Kidney epithelial cell (primary cell): ENCODE measurements around the gene GPX7. TPM values are rescaled to one million over a fixed set of nuclear protein-coding genes. Genes with fewer than 3 reads are reported as not detected.

ENCODE experiments used
- DNase-seq: peaks from one replicate; pipeline ENCODE4 v3.0.0-alpha.2; 2010; ENCODE audit warnings: low read depth
- H3K27me3 ChIP-seq: 2 replicates; pipeline ENCODE4 v1.6.0; 2011; ENCODE audit warnings: low read length; ENCODE audit not compliant: control insufficient read depth, insufficient read depth
- H3K36me3 ChIP-seq: 2 replicates; pipeline ENCODE4 v1.5.1; 2011; ENCODE audit warnings: low read length; ENCODE audit not compliant: control insufficient read depth, insufficient read depth
- H3K4me3 ChIP-seq: 2 replicates; pipeline ENCODE4 v1.5.1; 2011; ENCODE audit warnings: low read depth, mild to moderate bottlenecking, control low read depth, low read length
- total RNA-seq: library from RNA; depleted of rRNA; stranded (reverse); fragments of >200 nt; gene quantifications from 2 replicates; pipeline ENCODE4 v1.2.3, GENCODE V29; 2015
- TF ChIP-seq, protein P1 (sequence below): IDR thresholded peaks from 2 replicates; pipeline ENCODE4 v1.5.1; 2011; ENCODE audit warnings: mild to moderate bottlenecking, moderate library complexity, low read length, control low read depth, inconsistent platforms; ENCODE audit not compliant: insufficient read depth, poor library complexity, severe bottlenecking

The GPX7 gene
- total RNA-seq, 1 donor from 2014 or later, result 33.1 TPM

DNA sequence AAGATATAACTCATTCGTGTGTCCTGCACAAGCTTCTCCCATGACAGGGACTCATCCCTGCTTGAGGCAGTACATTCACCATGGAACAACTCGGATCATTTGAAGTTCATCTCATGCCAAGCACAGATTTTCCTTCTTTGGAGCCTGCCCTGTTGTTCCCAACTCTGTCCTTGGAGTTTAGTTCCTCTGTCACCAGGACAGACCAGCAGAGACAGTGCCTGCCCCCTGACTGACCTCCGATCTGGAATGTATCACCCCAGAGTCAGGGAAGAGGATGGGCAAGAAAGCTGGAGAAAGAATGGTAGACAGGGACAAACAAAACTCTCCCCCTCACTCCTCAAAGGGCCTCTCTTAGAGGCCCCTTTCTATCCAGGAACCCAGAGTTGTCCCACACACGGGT, 35.8 kb downstream of the GPX7 start:
- Histone ChIP-seq H3K4me3 (no peak overlapping the region), H3K36me3 (no peaks in the 10 kb centered on the region), H3K27me3 (peaks cover 6% of the 10 kb centered on the region)
- no peak for DNase-seq
- TF ChIP-seq, protein P1, sequence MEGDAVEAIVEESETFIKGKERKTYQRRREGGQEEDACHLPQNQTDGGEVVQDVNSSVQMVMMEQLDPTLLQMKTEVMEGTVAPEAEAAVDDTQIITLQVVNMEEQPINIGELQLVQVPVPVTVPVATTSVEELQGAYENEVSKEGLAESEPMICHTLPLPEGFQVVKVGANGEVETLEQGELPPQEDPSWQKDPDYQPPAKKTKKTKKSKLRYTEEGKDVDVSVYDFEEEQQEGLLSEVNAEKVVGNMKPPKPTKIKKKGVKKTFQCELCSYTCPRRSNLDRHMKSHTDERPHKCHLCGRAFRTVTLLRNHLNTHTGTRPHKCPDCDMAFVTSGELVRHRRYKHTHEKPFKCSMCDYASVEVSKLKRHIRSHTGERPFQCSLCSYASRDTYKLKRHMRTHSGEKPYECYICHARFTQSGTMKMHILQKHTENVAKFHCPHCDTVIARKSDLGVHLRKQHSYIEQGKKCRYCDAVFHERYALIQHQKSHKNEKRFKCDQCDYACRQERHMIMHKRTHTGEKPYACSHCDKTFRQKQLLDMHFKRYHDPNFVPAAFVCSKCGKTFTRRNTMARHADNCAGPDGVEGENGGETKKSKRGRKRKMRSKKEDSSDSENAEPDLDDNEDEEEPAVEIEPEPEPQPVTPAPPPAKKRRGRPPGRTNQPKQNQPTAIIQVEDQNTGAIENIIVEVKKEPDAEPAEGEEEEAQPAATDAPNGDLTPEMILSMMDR, result no peak

DNA sequence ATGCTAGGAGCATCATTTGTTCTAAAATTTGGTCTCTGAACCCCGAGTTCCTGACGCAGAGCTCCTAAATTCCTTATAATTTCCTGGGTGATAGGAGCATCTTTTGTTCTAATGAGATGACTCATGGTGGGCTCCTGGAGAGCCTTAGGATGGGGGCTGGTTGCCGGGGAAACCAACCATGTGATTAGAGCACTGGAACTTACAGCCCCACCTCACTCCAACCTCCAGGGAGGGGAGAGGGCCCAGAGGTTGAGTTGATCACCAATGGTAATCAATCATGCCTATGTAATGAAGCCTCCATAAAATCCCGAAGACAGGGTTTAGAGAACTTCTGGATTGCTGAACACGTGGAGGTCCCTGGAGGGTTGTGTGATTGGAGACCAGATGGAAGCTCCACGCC, 38.5 kb downstream of the GPX7 start:
- DNase-seq, result no peak
- no peak overlapping the region for H3K4me3 ChIP-seq

DNA sequence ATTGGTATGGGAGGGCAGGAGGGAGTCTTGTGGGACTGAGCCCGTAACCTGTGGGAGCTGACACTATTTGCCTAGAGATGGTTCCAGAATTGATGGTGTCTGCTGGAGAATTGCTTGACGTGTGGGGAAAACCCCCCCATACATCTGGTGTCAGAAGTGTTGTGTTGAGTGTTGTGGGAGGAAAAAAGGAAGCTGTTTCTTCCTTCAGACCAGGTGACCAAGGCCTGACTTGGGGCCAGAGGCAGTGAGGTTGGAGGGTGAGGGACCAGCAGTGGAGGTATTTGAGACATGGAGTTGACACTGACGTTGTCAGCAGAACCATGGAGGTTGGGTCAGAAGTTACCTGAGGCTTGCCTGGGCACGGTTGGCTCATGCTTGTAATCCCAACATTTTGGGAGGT, 39.1 kb downstream of the GPX7 start:
- Histone ChIP-seq H3K27me3 (no peaks in the 10 kb centered on the region), H3K36me3 (no peaks in the 10 kb centered on the region), H3K4me3 (no peak overlapping the region)
- TF ChIP-seq, protein P1, result no peak
- no peak for DNase-seq

More for the DNA sequence above, 38.5 kb downstream of the GPX7 start:
- Histone ChIP-seq H3K27me3 (no peaks in the 10 kb centered on the region), H3K36me3 (no peaks in the 10 kb centered on the region)
- TF ChIP-seq, protein P1, result no peak

DNA sequence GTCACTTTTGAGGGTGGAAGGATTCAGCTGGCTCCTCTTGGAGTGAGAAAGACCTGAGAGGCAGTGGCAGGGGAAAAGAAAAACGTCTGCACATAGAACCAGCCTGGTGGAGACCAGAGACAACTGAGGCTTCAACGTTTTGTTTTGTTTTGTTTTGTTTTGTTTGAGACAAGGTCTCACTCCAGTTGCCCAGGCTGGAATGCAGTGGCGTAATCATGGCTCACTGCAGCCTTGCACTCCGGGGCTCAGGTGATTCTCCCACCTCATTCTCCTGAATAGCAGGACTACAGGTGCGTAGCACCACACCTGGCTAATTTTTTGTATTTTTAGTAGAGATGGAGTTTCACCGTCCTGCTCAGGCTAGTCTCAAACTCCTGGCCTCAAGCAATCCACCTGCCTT, 43.1 kb downstream of the GPX7 start:
- no peak for DNase-seq
- H3K27me3 ChIP-seq, result no peaks in the 10 kb centered on the region
- H3K4me3 ChIP-seq, result no peak overlapping the region
- H3K36me3 ChIP-seq, result no peaks in the 10 kb centered on the region
- TF ChIP-seq, protein P1, result no peak

DNA sequence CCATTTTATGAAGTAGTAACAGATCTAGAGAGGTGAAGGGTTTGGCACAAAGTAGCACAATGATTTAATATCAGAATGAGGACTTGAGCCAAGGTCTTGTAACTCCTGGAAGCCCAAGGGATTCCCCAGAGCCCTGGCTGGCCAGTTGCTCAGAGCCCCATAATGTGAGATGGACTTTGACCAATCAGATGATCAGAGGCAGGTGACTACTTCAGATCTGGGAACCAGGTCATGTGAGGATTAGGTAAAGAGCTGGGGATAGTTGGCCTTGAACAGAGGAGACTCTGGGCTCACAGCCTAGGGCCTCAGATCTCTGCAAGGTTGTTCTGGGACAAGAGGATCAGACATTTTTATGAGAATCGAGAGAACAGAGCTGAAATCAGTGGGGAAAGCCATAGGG, 49.7 kb downstream of the GPX7 start:
- no peaks in the 10 kb centered on the region for H3K27me3 ChIP-seq
- no peak overlapping the region for H3K4me3 ChIP-seq
- no peaks in the 10 kb centered on the region for H3K36me3 ChIP-seq
- DNase-seq, result no peak
- TF ChIP-seq, protein P1, result no peak

DNA sequence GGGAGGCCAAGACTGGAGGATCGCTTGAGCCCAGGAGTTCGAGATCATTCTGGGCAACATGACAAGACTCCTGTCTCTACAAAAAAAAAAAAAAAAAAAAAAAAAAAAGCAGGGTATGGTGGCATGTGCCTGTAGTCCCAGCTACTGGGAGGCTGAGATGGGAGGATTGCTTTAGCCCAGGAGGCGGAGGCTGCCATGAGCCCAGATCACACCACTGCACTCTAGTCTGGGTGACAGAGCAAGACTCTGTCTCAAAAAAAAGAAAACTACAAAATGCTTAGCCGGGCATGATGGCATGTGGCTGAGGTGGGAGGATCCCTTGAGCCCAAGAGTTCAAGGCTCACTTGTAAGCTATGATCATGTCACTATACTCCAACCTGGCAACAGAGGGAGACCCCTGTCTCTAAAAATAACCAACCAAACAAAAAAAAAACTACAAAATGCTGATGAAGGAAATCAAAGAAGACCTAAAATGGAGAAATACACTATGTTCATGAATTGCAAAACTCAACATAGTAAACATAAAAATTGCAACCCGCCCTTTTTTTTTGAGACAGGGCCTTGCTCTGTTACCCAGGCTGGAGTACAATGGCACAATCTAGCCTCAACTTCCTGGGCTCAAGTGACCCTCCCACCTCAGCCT, 51.2 kb downstream of the GPX7 start:
- no peak for DNase-seq
- Histone ChIP-seq H3K27me3 (no peaks in the 10 kb centered on the region), H3K36me3 (no peaks in the 10 kb centered on the region), H3K4me3 (no peak overlapping the region)
- TF ChIP-seq, protein P1, result no peak
